HG02973 (cell line): Measurements from ENCODE around the gene ACACB.

Experiments
- ATAC-seq: cut with Tn5 transposase; IDR thresholded peaks from one replicate; pipeline ENCODE4 v1.9.1; 2021; ENCODE audit warnings: moderate library complexity; ENCODE audit not compliant: unreplicated experiment

The ACACB gene

DNA sequence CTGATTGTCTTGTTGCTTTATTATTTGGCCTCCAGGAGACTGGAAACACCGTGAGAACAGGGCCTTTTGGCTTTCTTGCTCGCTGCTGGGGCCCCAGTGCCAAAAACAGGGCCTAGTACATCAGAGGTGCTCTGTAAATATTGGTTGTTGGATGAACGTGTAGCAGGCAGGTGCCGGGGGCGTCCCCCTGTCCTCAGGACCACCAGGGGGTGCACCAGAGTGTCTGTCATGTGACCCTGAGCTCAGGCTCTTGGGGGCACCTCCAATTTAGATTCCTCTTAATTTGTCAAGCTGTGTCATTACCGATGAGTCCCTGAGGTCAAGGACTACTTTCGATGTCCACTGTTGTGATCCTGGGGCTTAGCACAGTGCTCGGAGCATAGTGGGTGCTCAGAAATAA lies 87.1 kb downstream of the ACACB start:
- no peak for ATAC-seq

GRCh38 chr12:109209082-109209481 lies 92.7 kb downstream of the ACACB start:
- no peak for ATAC-seq

- ATAC-seq: no peak
These were observed 96.2 kb downstream of the ACACB start for GRCh38 chr12:109212460-109213115.

DNA sequence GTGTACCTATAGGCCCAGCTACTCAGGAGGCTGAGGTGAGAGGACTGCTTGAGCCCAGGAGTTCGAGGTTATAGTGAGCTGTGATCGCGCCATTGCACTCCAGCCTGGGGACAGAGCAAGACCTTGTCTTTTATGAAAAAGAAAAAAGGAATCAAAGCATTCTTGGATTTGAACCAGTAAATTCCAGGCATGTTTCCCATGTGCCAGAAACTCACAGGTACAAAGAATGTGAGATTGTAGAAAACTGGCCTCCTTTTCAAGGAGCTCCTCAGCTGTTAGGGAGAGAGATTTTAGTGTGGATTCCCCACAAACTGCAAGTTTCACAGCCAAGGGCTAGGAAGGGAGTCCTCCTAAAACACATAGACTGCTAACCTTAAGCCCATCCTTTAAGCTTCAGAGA lies 97.7 kb downstream of the ACACB start:
- ATAC-seq: no peak

DNA sequence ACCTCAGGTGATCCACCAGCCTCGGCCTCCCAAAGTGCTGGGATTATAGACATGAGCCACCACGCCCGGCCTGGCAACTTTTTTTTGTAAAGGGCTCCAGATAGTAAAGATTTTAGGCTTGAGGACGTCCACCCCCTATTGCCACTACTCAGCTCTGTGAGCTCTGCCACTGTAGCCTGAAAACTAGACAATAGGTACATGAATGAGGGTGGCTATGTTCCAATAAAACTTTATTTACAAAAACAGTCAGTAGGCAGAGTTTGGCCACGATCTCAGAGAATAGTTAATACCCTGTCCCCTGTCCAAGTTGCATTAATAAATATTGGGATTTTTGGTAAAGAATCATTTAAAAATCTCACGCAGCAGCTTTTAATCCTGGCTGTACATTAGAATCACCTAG lies 102.6 kb downstream of the ACACB start:
- ATAC-seq: no peak

GRCh38 chr12:109219938-109220337 lies 103.6 kb downstream of the ACACB start:
- ATAC-seq: no peak

GRCh38 chr12:109221277-109221931 lies 105.0 kb downstream of the ACACB start:
- no peak for ATAC-seq

GRCh38 chr12:109222062-109222461 lies 105.7 kb downstream of the ACACB start:
- ATAC-seq: no peak

DNA sequence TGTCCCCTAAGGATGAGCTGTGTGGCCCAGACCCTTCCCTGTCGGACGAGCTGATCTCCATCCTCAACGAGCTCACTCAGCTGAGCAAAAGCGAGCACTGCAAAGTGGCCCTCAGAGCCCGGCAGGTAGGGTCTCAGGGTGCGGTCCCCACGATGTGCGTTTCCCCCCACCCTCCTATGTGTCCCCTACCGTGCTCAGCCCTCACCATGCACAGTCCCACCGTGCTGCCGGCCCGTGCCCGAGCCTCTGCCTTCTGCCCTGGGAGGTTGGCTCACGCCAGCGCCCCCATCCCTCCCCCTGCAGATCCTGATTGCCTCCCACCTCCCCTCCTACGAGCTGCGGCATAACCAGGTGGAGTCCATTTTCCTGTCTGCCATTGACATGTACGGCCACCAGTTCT lies 106.1 kb downstream of the ACACB start:
- no peak for ATAC-seq

DNA sequence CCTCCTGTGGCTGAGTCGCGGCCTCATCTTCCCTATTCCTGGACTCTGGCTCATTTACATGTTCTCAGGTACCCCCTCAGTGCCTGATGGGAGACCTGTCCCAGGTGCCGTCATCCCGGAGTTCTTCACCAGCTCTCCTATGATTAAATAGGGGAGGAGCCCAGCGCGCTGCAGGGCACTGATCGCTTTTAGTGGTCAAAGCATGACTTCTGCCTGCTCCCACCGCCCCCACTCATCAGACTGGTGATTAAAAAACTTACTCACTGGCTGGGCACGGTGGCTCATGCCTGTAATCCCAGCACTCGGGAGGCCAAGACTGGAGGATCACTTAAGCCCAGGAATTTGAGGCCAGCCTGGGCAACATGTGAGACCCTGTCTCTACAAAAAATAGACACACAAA lies 106.8 kb downstream of the ACACB start:
- ATAC-seq: no peak

GRCh38 chr12:109223868-109224267 lies 107.5 kb downstream of the ACACB start:
- ATAC-seq: no peak

DNA sequence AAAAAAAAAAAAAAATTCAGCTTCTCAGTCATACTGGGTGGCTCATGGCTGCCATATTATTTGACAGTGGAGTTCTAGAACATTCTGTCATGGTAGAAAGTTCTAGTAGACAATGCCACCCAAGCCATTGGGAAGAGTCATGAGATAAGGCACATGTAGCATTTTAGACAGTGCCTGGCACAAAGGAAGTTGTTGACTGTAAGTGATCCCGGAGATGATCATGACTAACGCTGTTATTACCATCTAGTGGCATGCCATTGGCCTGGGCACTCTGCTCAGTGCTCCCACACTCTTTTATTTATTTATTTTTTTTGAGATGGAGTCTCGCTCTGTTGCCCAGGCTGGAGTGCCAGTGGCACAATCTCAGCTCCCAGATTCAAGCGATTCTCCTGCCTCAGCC lies 112.3 kb downstream of the ACACB start:
- no peak for ATAC-seq

- ATAC-seq: no peak
These were observed 113.8 kb downstream of the ACACB start for GRCh38 chr12:109230193-109230592.

GRCh38 chr12:109232731-109233130 lies 116.3 kb downstream of the ACACB start:
- no peak for ATAC-seq

- no peak for ATAC-seq
These were observed 117.6 kb downstream of the ACACB start for GRCh38 chr12:109234012-109234411.

DNA sequence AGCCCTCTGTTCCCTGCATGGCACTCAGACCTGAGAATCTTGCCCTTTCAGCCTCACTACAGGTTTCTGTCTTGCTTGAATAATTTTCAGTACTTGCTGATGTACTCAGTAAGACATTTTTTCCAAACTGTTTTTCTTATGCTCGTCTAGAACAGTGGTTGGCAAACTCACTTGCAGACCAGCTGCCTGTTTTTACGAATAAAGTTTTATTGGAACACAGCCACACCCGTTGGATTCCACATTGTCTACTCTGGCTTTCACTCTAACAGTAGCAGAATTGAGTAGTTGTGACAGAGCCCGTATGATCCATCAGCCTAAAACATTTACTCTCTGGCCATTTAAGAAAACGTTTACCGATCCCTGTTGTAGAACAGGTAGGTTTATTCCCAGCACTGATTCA lies 119.9 kb downstream of the ACACB start:
- ATAC-seq: no peak

DNA sequence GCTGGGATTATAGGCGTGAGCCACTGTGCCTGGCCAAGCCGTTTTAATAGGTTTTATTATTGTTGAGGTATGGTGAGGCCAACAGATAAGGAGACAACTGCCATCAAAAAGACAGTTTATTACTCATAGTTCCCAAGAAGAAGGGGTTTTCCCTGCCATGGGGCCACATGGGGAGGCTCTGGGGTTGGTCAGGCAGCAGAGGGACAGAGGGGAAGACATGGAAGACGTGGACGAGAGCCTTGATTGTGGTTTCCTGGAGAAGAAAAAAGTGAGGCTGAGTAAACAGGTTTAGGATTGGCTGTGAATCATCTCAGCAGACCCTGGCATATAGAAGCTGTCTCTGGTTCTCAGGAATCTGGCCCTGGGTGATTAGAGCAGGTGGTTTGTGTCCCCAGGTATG lies 122.8 kb downstream of the ACACB start:
- no peak for ATAC-seq

DNA sequence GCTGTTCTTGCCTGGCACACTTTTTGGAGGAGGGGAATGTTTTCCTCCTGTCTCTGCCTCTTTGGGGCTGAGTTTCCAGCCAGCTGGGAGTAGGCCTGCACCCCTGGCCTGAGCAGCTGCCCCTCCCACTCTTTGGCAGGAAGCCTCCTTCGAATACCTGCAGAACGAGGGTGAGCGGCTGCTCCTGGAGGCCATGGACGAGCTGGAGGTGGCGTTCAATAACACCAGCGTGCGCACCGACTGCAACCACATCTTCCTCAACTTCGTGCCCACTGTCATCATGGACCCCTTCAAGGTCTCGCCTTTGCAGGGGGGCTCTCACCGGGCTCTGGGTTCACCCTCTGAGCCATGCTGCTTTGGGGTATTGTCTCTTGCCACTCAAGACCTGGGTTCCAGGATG lies 123.3 kb downstream of the ACACB start:
- ATAC-seq: no peak

GRCh38 chr12:109240365-109240764 lies 124.0 kb downstream of the ACACB start:
- no peak for ATAC-seq

DNA sequence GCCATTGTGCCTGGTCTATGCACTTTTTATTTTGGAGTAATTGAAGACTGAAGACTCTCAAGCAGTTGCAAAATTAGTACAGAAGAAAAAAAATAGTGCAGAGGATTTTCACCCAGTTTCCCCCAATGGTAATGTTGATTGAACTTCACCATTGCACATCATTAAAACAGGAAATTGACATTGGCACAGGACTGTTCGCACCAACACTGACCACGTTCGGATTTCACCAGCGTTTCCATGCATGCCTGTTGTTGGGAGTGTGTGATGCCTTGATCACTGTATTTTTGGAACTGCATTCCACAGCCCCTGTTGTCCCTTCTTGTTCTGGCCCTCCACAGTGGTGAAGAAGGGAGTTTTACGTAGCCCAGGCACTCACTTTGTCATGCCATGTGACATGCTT lies 125.5 kb downstream of the ACACB start:
- no peak for ATAC-seq

DNA sequence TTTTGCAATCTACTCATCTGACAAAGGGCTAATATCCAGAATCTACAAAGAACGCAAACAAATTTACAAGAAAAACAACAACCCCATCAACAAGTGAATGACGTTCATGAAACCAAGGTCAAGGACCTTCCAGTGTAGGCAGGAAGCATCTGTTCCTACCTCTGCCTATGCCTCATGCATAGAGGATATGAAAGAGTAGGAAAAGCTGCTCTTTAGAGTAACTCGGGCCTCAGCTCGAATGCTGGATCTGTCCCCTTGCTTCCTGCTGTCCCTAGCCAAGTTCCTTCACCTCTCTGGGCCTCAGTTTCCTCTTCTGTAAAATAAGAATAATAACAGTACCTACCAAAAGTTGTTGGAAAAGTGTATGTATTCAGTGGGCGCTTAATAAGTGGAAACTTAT lies 127.7 kb downstream of the ACACB start:
- ATAC-seq: no peak

GRCh38 chr12:109246221-109246620 lies 129.8 kb downstream of the ACACB start:
- ATAC-seq: no peak
